ENCODE measurements around the gene TUBGCP2. TPM values are rescaled to one million over a fixed set of nuclear protein-coding genes. Genes with fewer than 3 reads are reported as not detected.

TUBGCP2 gene
- total RNA-seq, 1 donor from 2014 or later = 58.6 TPM

GRCh38 chr10:133248334-133248715 is 60.3 kb downstream of the TUBGCP2 start:
- Mint-ChIP-seq H3K4me3 (no peak overlapping the region), H3K9me3 (no peaks in the 10 kb centered on the region), H3K36me3 (no peaks in the 10 kb centered on the region), H3K27me3 (peaks cover 15% of the 10 kb centered on the region), H3K4me1 (ENCODE audit: unreplicated experiment) (peaks cover 4% of the 10 kb centered on the region), H3K27ac (no peak overlapping the region)
- TF ChIP-seq, protein P1, sequence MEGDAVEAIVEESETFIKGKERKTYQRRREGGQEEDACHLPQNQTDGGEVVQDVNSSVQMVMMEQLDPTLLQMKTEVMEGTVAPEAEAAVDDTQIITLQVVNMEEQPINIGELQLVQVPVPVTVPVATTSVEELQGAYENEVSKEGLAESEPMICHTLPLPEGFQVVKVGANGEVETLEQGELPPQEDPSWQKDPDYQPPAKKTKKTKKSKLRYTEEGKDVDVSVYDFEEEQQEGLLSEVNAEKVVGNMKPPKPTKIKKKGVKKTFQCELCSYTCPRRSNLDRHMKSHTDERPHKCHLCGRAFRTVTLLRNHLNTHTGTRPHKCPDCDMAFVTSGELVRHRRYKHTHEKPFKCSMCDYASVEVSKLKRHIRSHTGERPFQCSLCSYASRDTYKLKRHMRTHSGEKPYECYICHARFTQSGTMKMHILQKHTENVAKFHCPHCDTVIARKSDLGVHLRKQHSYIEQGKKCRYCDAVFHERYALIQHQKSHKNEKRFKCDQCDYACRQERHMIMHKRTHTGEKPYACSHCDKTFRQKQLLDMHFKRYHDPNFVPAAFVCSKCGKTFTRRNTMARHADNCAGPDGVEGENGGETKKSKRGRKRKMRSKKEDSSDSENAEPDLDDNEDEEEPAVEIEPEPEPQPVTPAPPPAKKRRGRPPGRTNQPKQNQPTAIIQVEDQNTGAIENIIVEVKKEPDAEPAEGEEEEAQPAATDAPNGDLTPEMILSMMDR (conservative IDR thresholded peaks at IDR 0.05) = no peak
- DNase-seq (ENCODE audit: extremely low spot score, unreplicated experiment) = no peak

- Mint-ChIP-seq H3K9me3 (no peaks in the 10 kb centered on the region), H3K36me3 (no peaks in the 10 kb centered on the region), H3K4me3 (no peak overlapping the region), H3K27me3 (peaks cover 20% of the 10 kb centered on the region), H3K27ac (no peak overlapping the region), H3K4me1 (ENCODE audit: unreplicated experiment) (peaks cover 4% of the 10 kb centered on the region)
- DNase-seq (ENCODE audit: extremely low spot score, unreplicated experiment) = no peak
- TF ChIP-seq, protein P1 (conservative IDR thresholded peaks at IDR 0.05) = no peak
These were observed 60.9 kb downstream of the TUBGCP2 start for GRCh38 chr10:133247681-133248333.

- Mint-ChIP-seq H3K9me3 (no peaks in the 10 kb centered on the region), H3K4me1 (ENCODE audit: unreplicated experiment) (peaks cover 4% of the 10 kb centered on the region), H3K27ac (no peak overlapping the region), H3K36me3 (no peaks in the 10 kb centered on the region), H3K27me3 (peaks cover 27% of the 10 kb centered on the region), H3K4me3 (no peak overlapping the region)
- TF ChIP-seq, protein P1 (conservative IDR thresholded peaks at IDR 0.05) = no peak
- DNase-seq (ENCODE audit: extremely low spot score, unreplicated experiment) = no peak
These were observed 62.4 kb downstream of the TUBGCP2 start for GRCh38 chr10:133246236-133246626.

- Mint-ChIP-seq H3K4me3 (no peak overlapping the region), H3K36me3 (no peaks in the 10 kb centered on the region)
These were observed 63.0 kb downstream of the TUBGCP2 start for GRCh38 chr10:133245439-133246235.

GRCh38 chr10:133243593-133243992 is 65.1 kb downstream of the TUBGCP2 start:
- TF ChIP-seq, protein P1 (conservative IDR thresholded peaks at IDR 0.05) = no peak
- H3K27ac Mint-ChIP-seq = no peak overlapping the region
- peaks cover 4% of the 10 kb centered on the region for H3K4me1 Mint-ChIP-seq (ENCODE audit: unreplicated experiment)
- no peaks in the 10 kb centered on the region for H3K9me3 Mint-ChIP-seq
- DNase-seq (ENCODE audit: extremely low spot score, unreplicated experiment) = no peak
- peaks cover 39% of the 10 kb centered on the region for H3K27me3 Mint-ChIP-seq
- no peak overlapping the region for H3K4me3 Mint-ChIP-seq
- H3K36me3 Mint-ChIP-seq = no peaks in the 10 kb centered on the region

More at GRCh38 chr10:133245439-133246235, 63.0 kb downstream of the TUBGCP2 start:
- peaks cover 33% of the 10 kb centered on the region for H3K27me3 Mint-ChIP-seq
- TF ChIP-seq, protein P1 (conservative IDR thresholded peaks at IDR 0.05) = no peak
- H3K27ac Mint-ChIP-seq = no peak overlapping the region
- H3K4me1 Mint-ChIP-seq (ENCODE audit: unreplicated experiment) = peaks cover 4% of the 10 kb centered on the region
- H3K9me3 Mint-ChIP-seq = no peaks in the 10 kb centered on the region
- DNase-seq (ENCODE audit: extremely low spot score, unreplicated experiment) = no peak
